HepG2 (cell line): ENCODE measurements around the gene RPL37A. TPM values are rescaled to one million over a fixed set of nuclear protein-coding genes. Genes with fewer than 3 reads are reported as not detected.

Experiments used
- ATAC-seq: fragments of 200-7000 bp; cut with Tn5 transposase; 3 replicates; pipeline ENCODE4 v1.9.1; 2020; ENCODE audit warnings: mild to moderate bottlenecking, moderate library complexity
- BruUV-seq: library from RNA; stranded (reverse); fragments of 400-500 nt; replicated peaks from 2 replicates; lab custom pipeline; 2021; lab: Mats Ljungman, UMichigan
- CTCF ChIA-PET: fragments of 300-600 bp; formaldehyde crosslinking; extraction: SDS; loops from one replicate; lab custom pipeline; 2021; ENCODE audit warnings: low total read pairs, inconsistent platforms, low intra/inter-chr PET ratio; lab: Yijun Ruan, JAX
- POLR2A ChIA-PET: fragments of 350-600 bp; sonication (Branson Sonifier 250); formaldehyde crosslinking; loops from one replicate; lab custom pipeline; 2020; ENCODE audit warnings: antibody characterized with exemption, inconsistent platforms; lab: Yijun Ruan, JAX
- DNase-seq: peaks from one replicate; pipeline ENCODE4 v3.0.0-alpha.2; 2015; ENCODE audit warnings: low spot score
- FAIRE-seq: peaks from 3 replicates; lab custom pipeline; 2011; peaks lifted over from hg19 to GRCh38; lab: Jason Lieb, UNC
- H2AFZ ChIP-seq: one replicate; pipeline ENCODE4 v1.6.1; 2011; ENCODE audit warnings: low read length, inconsistent platforms
- H3K27ac ChIP-seq: fragments of 300-600 bp; 3 replicates; pipeline ENCODE4 v1.8.0; 2011; ENCODE audit warnings: mixed run types, mild to moderate bottlenecking, mixed read lengths, low read length, inconsistent platforms; ENCODE audit not compliant: insufficient read depth; ENCODE audit errors: extremely low read length
- H3K27me3 ChIP-seq, 2 experiments: fragments of 200-600 bp in 1 of 2; 2 replicates in 1 of 2; 3 replicates in 1 of 2; pipeline versions ENCODE4 v1.6.0 to v1.8.0; 2011; ENCODE audit warnings: low read length in 2 of 2, mild to moderate bottlenecking in 2 of 2, moderate library complexity in 2 of 2, inconsistent platforms in 1 of 2; ENCODE audit not compliant: insufficient read depth in 2 of 2, control insufficient read depth in 1 of 2
- H3K36me3 ChIP-seq, 2 experiments: fragments of 200-600 bp in 1 of 2; replicated peaks in 1 of 2; 2 replicates in 1 of 2; 3 replicates in 1 of 2; pipeline versions ENCODE4 v1.5.1 to v1.8.0; 2011; ENCODE audit warnings: low read length in 2 of 2, inconsistent platforms in 1 of 2; ENCODE audit not compliant: insufficient read depth in 2 of 2, control insufficient read depth in 1 of 2
- H3K4me1 ChIP-seq: 2 replicates; pipeline ENCODE4 v1.5.1; 2012; ENCODE audit warnings: low read length, inconsistent platforms; ENCODE audit not compliant: insufficient read depth
- H3K4me2 ChIP-seq: 2 replicates; pipeline ENCODE4 v1.6.0; 2011; ENCODE audit warnings: low read depth, low read length, inconsistent platforms
- H3K4me3 ChIP-seq, 3 experiments: fragments of 200-600 bp in 1 of 3; sonication (generic), shearing (Covaris generic) in 1 of 3; replicated peaks in 1 of 3; 2 replicates each; pipeline ENCODE4 v1.5.1; 2011 to 2016; ENCODE audit warnings: low read length in 3 of 3, inconsistent platforms in 2 of 3, low read depth in 2 of 3, mild to moderate bottlenecking in 2 of 3, control low read depth in 1 of 3, mixed read lengths in 1 of 3; ENCODE audit not compliant: insufficient read depth in 1 of 3
- H3K79me2 ChIP-seq: one replicate; pipeline ENCODE4 v1.6.1; 2011; ENCODE audit warnings: low read length, inconsistent platforms; ENCODE audit not compliant: insufficient read depth
- H3K9ac ChIP-seq: 2 replicates; pipeline ENCODE4 v1.6.0; 2011; ENCODE audit warnings: mild to moderate bottlenecking, low read depth, low read length, inconsistent platforms; ENCODE audit not compliant: insufficient read depth
- H3K9me3 ChIP-seq: 2 replicates; pipeline ENCODE4 v1.5.1; 2012; ENCODE audit warnings: mild to moderate bottlenecking, low read length
- H4K20me1 ChIP-seq: 2 replicates; pipeline ENCODE4 v1.6.0; 2011; ENCODE audit warnings: inconsistent platforms, mild to moderate bottlenecking, low read length, moderate library complexity; ENCODE audit not compliant: insufficient read depth
- PBX2 ChIP-seq: IDR thresholded peaks from 2 replicates; pipeline ENCODE4 v1.6.1; 2016; ENCODE audit warnings: control low read depth
- SALL2 ChIP-seq: sonication (generic); formaldehyde crosslinking; IDR thresholded peaks from 2 replicates; pipeline ENCODE4 v1.8.1; 2023; ENCODE audit warnings: mild to moderate bottlenecking, missing genetic modification reagents, inconsistent platforms
- WIZ ChIP-seq: sonication (generic); formaldehyde crosslinking; IDR thresholded peaks from 2 replicates; pipeline ENCODE4 v1.5.1; 2020; ENCODE audit warnings: mild to moderate bottlenecking, missing genetic modification reagents
- ZBTB39 ChIP-seq: sonication (generic); formaldehyde crosslinking; IDR thresholded peaks from 2 replicates; pipeline ENCODE4 v1.5.0; 2020; ENCODE audit warnings: missing genetic modification reagents
- ZFP36 ChIP-seq: fragments of 150-350 bp; IDR thresholded peaks from 2 replicates; pipeline ENCODE4 v1.6.1; 2018; ENCODE audit warnings: borderline replicate concordance, low read length, low read depth; ENCODE audit not compliant: partially characterized antibody
- ZNF510 ChIP-seq: sonication (generic); formaldehyde crosslinking; IDR thresholded peaks from 2 replicates; pipeline ENCODE4 v1.4.0; 2020; ENCODE audit warnings: low read depth, mild to moderate bottlenecking, missing genetic modification reagents
- ZNF790 ChIP-seq: sonication (generic); formaldehyde crosslinking; IDR thresholded peaks from 2 replicates; pipeline ENCODE4 v1.8.0; 2022; ENCODE audit warnings: missing genetic modification reagents, mild to moderate bottlenecking, borderline replicate concordance
- WGBS: methylation state at CpG from one replicate; pipeline ENCODE4 v1.1.6; 2017; ENCODE audit warnings: low lambda C conversion rate; 5-methylcytosine and 5-hydroxymethylcytosine counted together
- in situ Hi-C: cut with HindIII; loops from 2 replicates; pipeline ENCODE4 v1.10.0; 2017; ENCODE audit warnings: low pct_unique_long_range_greater_than_20kb; ENCODE audit not compliant: extremely low pct_ligation_motif_present
- intact Hi-C: fragments of 100-400 bp; cut with micrococcal nuclease; formaldehyde crosslinking; loops from one replicate; pipeline ENCODE4 v1.10.0; 2022; ENCODE audit not compliant: unreplicated experiment
- polyA plus RNA-seq, 8 experiments: library from polyadenylated mRNA; depleted of rRNA in 3 of 8; stranded (reverse) in 7 of 8; unstranded in 1 of 8; fragments of >200 nt; fragmentation: Illumina TruSeq in 4 of 8; extraction: Trizol in 4 of 8; gene quantifications; 2 replicates each; pipeline versions ENCODE4 v1.2.1 to v1.2.3, GENCODE V29; 2011 to 2016; ENCODE audit warnings: low read depth in 4 of 8, missing spikeins in 1 of 8, mixed read lengths in 1 of 8; ENCODE audit not compliant: insufficient read depth in 1 of 8
- total RNA-seq, 5 experiments: library from RNA; depleted of rRNA; stranded (reverse); fragments of >200 nt; fragmentation: Illumina TruSeq; extraction: Trizol; gene quantifications; 2 replicates each; pipeline ENCODE4 v1.2.3, GENCODE V29; 2016; ENCODE audit warnings: low read depth in 1 of 5

The RPL37A gene
- total and polyA plus RNA-seq, 2 of the 13 experiments (the other 11 are each of a cell fraction or from before 2014, with no cell fraction given) = 6,902 to 7,910 TPM

- no peaks in the 10 kb centered on the region for H3K9me3 ChIP-seq
- H3K27ac ChIP-seq = no peak overlapping the region
- no TSS peak for BruUV-seq
- peaks cover 1 to 26% of the 10 kb centered on the region in 2 experiments; a peak in 4 of 5 replicates for H3K36me3 ChIP-seq
- intact Hi-C loops (no loop called here), in situ Hi-C loops (no loop called here)
- CTCF ChIA-PET = no interaction called here
- no peaks in the 10 kb centered on the region for H3K4me1 ChIP-seq
- no peak for FAIRE-seq
- no peak for DNase-seq
- ATAC-seq = no peak
- H3K27me3 ChIP-seq = no peaks in the 10 kb centered on the region
- no peaks in the 10 kb centered on the region for H4K20me1 ChIP-seq
- POLR2A ChIA-PET = no interaction called here
- no peak overlapping the region for H3K4me3 ChIP-seq
- no peak overlapping the region for H3K9ac ChIP-seq
- WGBS = 99% methylated on average over 3 of the region's 3 CpGs
- no peak overlapping the region for H2AFZ ChIP-seq
- no peak overlapping the region for H3K4me2 ChIP-seq
- TF ChIP-seq SALL2 (CRISPR knock-in tag) (no peak), ZNF790 (CRISPR knock-in tag) (no peak), ZFP36 (no peak), WIZ (CRISPR knock-in tag) (no peak)
- no peaks in the 10 kb centered on the region for H3K79me2 ChIP-seq
Observed at GRCh38 chr2:216473187-216473586, 25.5 kb upstream of the RPL37A start.

GRCh38 chr2:216474925-216475670 lies 23.5 kb upstream of the RPL37A start:
- Histone ChIP-seq H3K27me3 (no peaks in the 10 kb centered on the region), H3K36me3 (peaks cover 9 to 29% of the 10 kb centered on the region in 2 experiments), H3K27ac (no peak overlapping the region), H3K4me3 (no peak overlapping the region), H3K4me2 (no peak overlapping the region), H4K20me1 (no peaks in the 10 kb centered on the region), H2AFZ (no peak overlapping the region), H3K4me1 (no peaks in the 10 kb centered on the region), H3K9ac (no peak overlapping the region), H3K79me2 (no peaks in the 10 kb centered on the region), H3K9me3 (no peaks in the 10 kb centered on the region)
- 95% methylated on average over 12 of the region's 12 CpGs for WGBS
- intact Hi-C loops = no loop called here
- BruUV-seq = no TSS peak
- CTCF ChIA-PET = no interaction called here
- ATAC-seq = no peak; the same call in 2 of the 3 replicates
- TF ChIP-seq PBX2 (CRISPR knock-in tag) (no peak), ZNF510 (CRISPR knock-in tag) (no peak), ZBTB39 (CRISPR knock-in tag) (no peak)
- in situ Hi-C loops = no loop called here
- POLR2A ChIA-PET = no interaction called here
- no peak for FAIRE-seq
- DNase-seq = no peak
